ENCODE results near the gene PTGER4. TPM values are rescaled to one million over a fixed set of nuclear protein-coding genes. Genes with fewer than 3 reads are reported as not detected.

PTGER4 gene
- total and polyA plus RNA-seq, 2 of the 8 experiments (the other 6 are each of a cell fraction or from before 2014, with no cell fraction given): 0.76 to 1.2 TPM

GRCh38 chr5:40679913-40680681, at the start of gene PTGER4 (continued):
- no peak for TF ChIP-seq CBX5 (IDR thresholded peaks at IDR 0.05; ENCODE audit: low read depth, low read length)
